Mesenchymal stem cell (in vitro differentiated cells and primary cell): Measurements from ENCODE around the gene VDAC2.
A peak's percentile ranks its signal among the peaks of the same experiment; 100 is the strongest.
"Not testable (repeated sequence)": the region's sequence is repeated elsewhere in the genome, so short reads cannot be mapped to it uniquely, and the experiment has no call there.

Experiments used
- DNase-seq: peaks from one replicate; pipeline ENCODE4 v3.0.0-alpha.2; 2013
- H2AFZ ChIP-seq: one replicate; pipeline ENCODE4 v1.6.1; 2013; ENCODE audit warnings: low read depth, mild to moderate bottlenecking, control low read depth, inconsistent platforms, low read length, moderate library complexity
- H2AK5ac ChIP-seq: 2 replicates; pipeline ENCODE4 v1.6.1; 2013; ENCODE audit warnings: low read length, moderate library complexity, mild to moderate bottlenecking, inconsistent platforms; ENCODE audit not compliant: severe bottlenecking
- H2BK120ac ChIP-seq: one replicate; pipeline ENCODE4 v1.6.1; 2013; ENCODE audit warnings: low read depth, mild to moderate bottlenecking, inconsistent platforms, low read length, moderate library complexity
- H2BK12ac ChIP-seq, 2 experiments: one replicate each; pipeline ENCODE4 v1.6.1; 2013; ENCODE audit warnings: inconsistent platforms in 2 of 2, low read length in 2 of 2, mild to moderate bottlenecking in 2 of 2, moderate library complexity in 2 of 2, control low read depth in 1 of 2
- H2BK15ac ChIP-seq: one replicate; pipeline ENCODE4 v1.6.1; 2013; ENCODE audit warnings: mild to moderate bottlenecking, low read depth, inconsistent platforms; ENCODE audit not compliant: poor library complexity, severe bottlenecking
- H2BK5ac ChIP-seq: 2 replicates; pipeline ENCODE4 v1.6.1; 2013; ENCODE audit warnings: low read depth, mild to moderate bottlenecking, low read length, control low read depth, inconsistent platforms; ENCODE audit not compliant: poor library complexity, severe bottlenecking
- H3K14ac ChIP-seq, 2 experiments: one replicate each; pipeline ENCODE4 v1.6.1; 2013; ENCODE audit warnings: inconsistent platforms in 2 of 2, low read length in 2 of 2, control low read depth in 1 of 2, mild to moderate bottlenecking in 1 of 2, moderate library complexity in 1 of 2
- H3K18ac ChIP-seq, 2 experiments: one replicate each; pipeline ENCODE4 v1.6.1; 2013; ENCODE audit warnings: inconsistent platforms in 2 of 2, low read length in 2 of 2, control low read depth in 1 of 2, low read depth in 1 of 2, mild to moderate bottlenecking in 1 of 2
- H3K23ac ChIP-seq, 2 experiments: one replicate each; pipeline ENCODE4 v1.6.1; 2013; ENCODE audit warnings: inconsistent platforms in 2 of 2, low read length in 2 of 2, mild to moderate bottlenecking in 2 of 2, moderate library complexity in 2 of 2, control low read depth in 1 of 2
- H3K27ac ChIP-seq: 2 replicates; pipeline ENCODE4 v1.5.1; 2013; ENCODE audit warnings: mild to moderate bottlenecking, moderate library complexity, low read length, control low read depth, inconsistent platforms; ENCODE audit not compliant: poor library complexity, severe bottlenecking
- H3K27me3 ChIP-seq, 2 experiments: 2 replicates each; pipeline versions ENCODE4 v1.6.1 to v1.7.0; 2013; ENCODE audit warnings: low read length in 2 of 2, mild to moderate bottlenecking in 2 of 2, moderate library complexity in 2 of 2, control low read depth in 1 of 2, inconsistent platforms in 1 of 2; ENCODE audit not compliant: control insufficient read depth in 1 of 2, insufficient read depth in 1 of 2
- H3K36me3 ChIP-seq, 2 experiments: 2 replicates each; pipeline versions ENCODE4 v1.6.1 to v1.7.0; 2013; ENCODE audit warnings: low read length in 2 of 2, control low read depth in 1 of 2, inconsistent platforms in 1 of 2, low read depth in 1 of 2, mild to moderate bottlenecking in 1 of 2; ENCODE audit not compliant: insufficient read depth in 2 of 2, control insufficient read depth in 1 of 2
- H3K4ac ChIP-seq, 2 experiments: one replicate each; pipeline ENCODE4 v1.6.1; 2013; ENCODE audit warnings: inconsistent platforms in 2 of 2, low read length in 2 of 2, mild to moderate bottlenecking in 2 of 2, moderate library complexity in 2 of 2, control low read depth in 1 of 2, low read depth in 1 of 2
- H3K4me1 ChIP-seq: 2 replicates; pipeline ENCODE4 v1.6.1; 2013; ENCODE audit warnings: low read depth, low read length, control low read depth; ENCODE audit not compliant: control insufficient read depth, insufficient read depth
- H3K4me2 ChIP-seq: 2 replicates; pipeline ENCODE4 v1.6.1; 2013; ENCODE audit warnings: low read length, mild to moderate bottlenecking, inconsistent platforms; ENCODE audit not compliant: poor library complexity, severe bottlenecking
- H3K4me3 ChIP-seq, 2 experiments: 2 replicates each; pipeline versions ENCODE4 v1.5.1 to v1.7.0; 2013; ENCODE audit warnings: low read length in 2 of 2, mild to moderate bottlenecking in 2 of 2, control low read depth in 1 of 2, low read depth in 1 of 2; ENCODE audit not compliant: insufficient read depth in 1 of 2
- H3K79me1 ChIP-seq: replicated peaks from 2 replicates; pipeline ENCODE4 v1.6.1; 2013; ENCODE audit warnings: mild to moderate bottlenecking, control low read depth, low read length, inconsistent platforms; ENCODE audit not compliant: poor library complexity, severe bottlenecking
- H3K9ac ChIP-seq: 2 replicates; pipeline ENCODE4 v1.7.0; 2013; ENCODE audit warnings: mild to moderate bottlenecking, low read length, moderate library complexity
- H3K9me3 ChIP-seq: 2 replicates; pipeline ENCODE4 v1.7.0; 2013; ENCODE audit warnings: mild to moderate bottlenecking, low read length; ENCODE audit not compliant: control insufficient read depth
- H4K8ac ChIP-seq: one replicate; pipeline ENCODE4 v1.6.1; 2013; ENCODE audit warnings: inconsistent platforms, mild to moderate bottlenecking, low read length, moderate library complexity
- H4K91ac ChIP-seq: one replicate; pipeline ENCODE4 v1.6.1; 2013; ENCODE audit warnings: mild to moderate bottlenecking, low read length, inconsistent platforms
- WGBS: methylation state at CpG from one replicate; pipeline ENCODE4 v1.1.7; 2013; ENCODE audit warnings: mixed read lengths; 5-methylcytosine and 5-hydroxymethylcytosine counted together

Gene VDAC2

GRCh38 chr10:75211007-75211691 lies 553 bp downstream of the VDAC2 start:
- Histone ChIP-seq H3K27me3 (no peaks in the 10 kb centered on the region), H3K9ac (peak overlapping the region; percentile 100), H4K91ac (peak overlapping the region; percentile 100), H2BK120ac (peak overlapping the region; percentile 100), H3K4me3 (peak overlapping the region; percentile 97 to 98), H3K4me1 (peaks cover 14% of the 10 kb centered on the region), H3K23ac (peak overlapping the region; percentile 64 to 70), H2BK12ac (no peak overlapping the region), H2AFZ (peak overlapping the region; percentile 58), H3K14ac (peak overlapping the region; percentile 57 to 99), H3K4ac (peak overlapping the region; percentile 97 to 98), H3K18ac (peak overlapping the region; percentile 96 to 100), H2BK5ac (peak overlapping the region; percentile 99), H2BK15ac (peak overlapping the region; percentile 97), H3K9me3 (no peaks in the 10 kb centered on the region), H3K36me3 (peaks cover 19 to 43% of the 10 kb centered on the region in 2 experiments), H3K4me2 (peak overlapping the region; percentile 13), H2AK5ac (peak overlapping the region; percentile 51), H4K8ac (peak overlapping the region; percentile 100), H3K79me1 (no peaks in the 10 kb centered on the region), H3K27ac (peak overlapping the region; percentile 82)
- WGBS: 0% methylated on average over 36 of the region's 38 CpGs
- peak; percentile 78 for DNase-seq

GRCh38 chr10:75212343-75212742 lies 1.7 kb downstream of the VDAC2 start:
- H2AFZ ChIP-seq: no peak overlapping the region
- H4K91ac ChIP-seq: no peak overlapping the region
- peaks cover 14% of the 10 kb centered on the region for H3K4me1 ChIP-seq
- no peak overlapping the region for H2BK12ac ChIP-seq
- H2BK120ac ChIP-seq: no peak overlapping the region
- no peak overlapping the region for H3K18ac ChIP-seq
- peak overlapping the region; percentile 28 for H4K8ac ChIP-seq
- H3K4me3 ChIP-seq: peak overlapping the region in 1 of 2 experiments; percentile 97
- no peak overlapping the region for H2BK15ac ChIP-seq
- H3K79me1 ChIP-seq: no peaks in the 10 kb centered on the region
- no peak overlapping the region for H3K23ac ChIP-seq
- H2AK5ac ChIP-seq: no peak overlapping the region
- H2BK5ac ChIP-seq: no peak overlapping the region
- H3K27ac ChIP-seq: no peak overlapping the region
- no peaks in the 10 kb centered on the region for H3K9me3 ChIP-seq
- DNase-seq: no peak
- H3K36me3 ChIP-seq: peaks cover 28 to 55% of the 10 kb centered on the region in 2 experiments
- 96% methylated on average over 5 of the region's 6 CpGs for WGBS
- no peak overlapping the region for H3K4ac ChIP-seq
- no peaks in the 10 kb centered on the region for H3K27me3 ChIP-seq
- H3K4me2 ChIP-seq: peak overlapping the region; percentile 54
- H3K14ac ChIP-seq: no peak overlapping the region
- H3K9ac ChIP-seq: peak overlapping the region; percentile 100

GRCh38 chr10:75220274-75220673 lies 9.7 kb downstream of the VDAC2 start:
- H3K79me1 ChIP-seq: peaks cover 3% of the 10 kb centered on the region
- no peak overlapping the region for H3K27ac ChIP-seq
- peaks cover 3% of the 10 kb centered on the region for H3K4me1 ChIP-seq
- no peak overlapping the region for H2BK12ac ChIP-seq
- no peak overlapping the region for H3K4me3 ChIP-seq
- H4K8ac ChIP-seq: no peak overlapping the region
- no peak overlapping the region for H3K9ac ChIP-seq
- no peak overlapping the region for H4K91ac ChIP-seq
- H3K36me3 ChIP-seq: peaks cover 45 to 95% of the 10 kb centered on the region in 2 experiments
- no peak overlapping the region for H2AK5ac ChIP-seq
- no peak overlapping the region for H2BK5ac ChIP-seq
- H3K18ac ChIP-seq: no peak overlapping the region
- no peak overlapping the region for H2AFZ ChIP-seq
- no peaks in the 10 kb centered on the region for H3K27me3 ChIP-seq
- 98% methylated on average over 4 of the region's 4 CpGs for WGBS
- H2BK120ac ChIP-seq: no peak overlapping the region
- no peak overlapping the region for H3K4ac ChIP-seq
- DNase-seq: no peak
- no peak overlapping the region for H2BK15ac ChIP-seq
- H3K4me2 ChIP-seq: no peak overlapping the region
- H3K9me3 ChIP-seq: no peaks in the 10 kb centered on the region
- no peak overlapping the region for H3K23ac ChIP-seq
- no peak overlapping the region for H3K14ac ChIP-seq

GRCh38 chr10:75221492-75221891 lies 10.9 kb downstream of the VDAC2 start:
- DNase-seq: not testable (repeated sequence)

More at GRCh38 chr10:75221492-75221891, 10.9 kb downstream of the VDAC2 start:
- H3K79me1 ChIP-seq, H2BK15ac ChIP-seq, H3K23ac ChIP-seq, H3K9me3 ChIP-seq, H2BK12ac ChIP-seq, H4K8ac ChIP-seq, H3K14ac ChIP-seq, H3K4me1 ChIP-seq, H4K91ac ChIP-seq, H3K4me3 ChIP-seq, H3K9ac ChIP-seq, H3K27me3 ChIP-seq, H2BK120ac ChIP-seq, H2AFZ ChIP-seq, H2BK5ac ChIP-seq, H2AK5ac ChIP-seq, H3K4ac ChIP-seq, H3K4me2 ChIP-seq, H3K27ac ChIP-seq, H3K18ac ChIP-seq: not testable (repeated sequence)
- WGBS: 100% methylated on average over 5 of the region's 8 CpGs
- H3K36me3 ChIP-seq: peaks cover 40 to 87% of the 10 kb centered on the region in 2 experiments
